Left cardiac atrium (tissue), 4 donors: ENCODE data around the gene PGLYRP3. TPM values are rescaled to one million over a fixed set of nuclear protein-coding genes. Genes with fewer than 3 reads are reported as not detected.

Experiments used
- ATAC-seq, 2 donors: fragments of 200-7000 bp; cut with Tn5 transposase; one replicate each; pipeline ENCODE4 v1.9.1; 2020; ENCODE audit warnings: mild to moderate bottlenecking in 2 of 2, moderate library complexity in 2 of 2
- DNase-seq: peaks from one replicate; pipeline ENCODE4 v3.0.0-alpha.2; 2020
- intact Hi-C, 2 donors: fragments of 100-400 bp; cut with DNase I; formaldehyde crosslinking; loops; one replicate each; pipeline versions ENCODE4 v1.14.1 to v1.15.1; 2022 to 2023
- long read RNA-seq: library from polyadenylated mRNA; unstranded; transcript quantifications from one replicate; pipeline ENCODE4 v2.0.0, GENCODE V29; 2021
- total RNA-seq, 2 donors: library from RNA; stranded (reverse); fragmentation: NEBNext Ultra II Directional; extraction: Animal tissue kit (Norgen Biotek cat#: 25700); gene quantifications; one replicate each; pipeline ENCODE4 v1.2.1, GENCODE V29; 2021
- donor health status: DM: no; HTN: yes; CAD: no.
- donor health status: DM: no; HTN: yes; CAD: no; lungs with severe emphysema.
- donor health status: DM: yes; HTN: yes; CAD: no.
- donor health status: Dilated cardiomyopathy.

PGLYRP3 gene
- not detected for total RNA-seq
- long read RNA-seq: 0 reads

GRCh38 chr1:153312570-153313186 is at the start of gene PGLYRP3:
PGLYRP3 (minus strand) TSS chr1:153312952; CDS start chr1:153310665, 2,287 bp downstream.
- DNase-seq (no peak), ATAC-seq (no peak)
- intact Hi-C loops: no loop called here

- intact Hi-C loops: no loop called here
- DNase-seq (no peak), ATAC-seq (no peak)
Measured at GRCh38 chr1:153362187-153362775, 49.5 kb upstream of the PGLYRP3 start.

GRCh38 chr1:153361480-153362109 is 48.8 kb upstream of the PGLYRP3 start:
- no peak for DNase-seq
- intact Hi-C loops: no loop called here
- ATAC-seq: no peak

GRCh38 chr1:153360592-153361479 is 48.1 kb upstream of the PGLYRP3 start:
- DNase-seq (no peak), ATAC-seq (no peak)
- intact Hi-C loops: no loop called here

- ATAC-seq (no peak), DNase-seq (no peak)
- intact Hi-C loops: no loop called here
Measured at GRCh38 chr1:153360190-153360589, 47.4 kb upstream of the PGLYRP3 start.

- no peak for DNase-seq
- intact Hi-C loops: no loop called here
Measured at GRCh38 chr1:153359241-153359640, 46.5 kb upstream of the PGLYRP3 start.

GRCh38 chr1:153358691-153358975 is 45.9 kb upstream of the PGLYRP3 start:
- no peak for ATAC-seq
- intact Hi-C loops: no loop called here

More at GRCh38 chr1:153359241-153359640, 46.5 kb upstream of the PGLYRP3 start:
- ATAC-seq: no peak

GRCh38 chr1:153357853-153358690 is 45.3 kb upstream of the PGLYRP3 start, which contains the start of gene S100A9:
S100A9 (plus strand) TSS chr1:153357854; CDS start chr1:153358284, 430 bp downstream.
- DNase-seq (no peak), ATAC-seq (no peak)
- intact Hi-C loops: no loop called here

More at GRCh38 chr1:153358691-153358975, 45.9 kb upstream of the PGLYRP3 start:
- DNase-seq: no peak

GRCh38 chr1:153357076-153357852 is 44.5 kb upstream of the PGLYRP3 start:
- ATAC-seq: peak in 1 of 2 donors; percentile 73
- peak; percentile 70 for DNase-seq
- intact Hi-C loops: no loop called here

- ATAC-seq: no peak
- intact Hi-C loops: no loop called here
- no peak for DNase-seq
Measured at GRCh38 chr1:153356392-153357075, 43.8 kb upstream of the PGLYRP3 start.

- intact Hi-C loops: no loop called here
- DNase-seq: peak; percentile 60
- peak in 1 of 2 donors; percentile 75 for ATAC-seq
Measured at GRCh38 chr1:153355445-153356071, 42.8 kb upstream of the PGLYRP3 start.

- intact Hi-C loops: loop anchor here (5.0 kb wide), 2 partner anchors 138 to 213 kb away; partner anchors contain the start of gene S100A2 (in 1 of the 2)
- ATAC-seq (no peak), DNase-seq (no peak)
Measured at GRCh38 chr1:153354515-153355193, 41.9 kb upstream of the PGLYRP3 start.

- intact Hi-C loops: loop anchor here (5.0 kb wide), 2 partner anchors 139 to 214 kb away; partner anchors contain the start of gene S100A2 (in 1 of the 2)
- ATAC-seq (peak in 1 of 2 donors; percentile 5), DNase-seq (no peak)
Measured at GRCh38 chr1:153353226-153353947, 40.6 kb upstream of the PGLYRP3 start.

- ATAC-seq: peak; percentile 75 to 82
- intact Hi-C loops: loop anchor here (1.0 to 5.0 kb wide), 3 partner anchors 140 to 215 kb away; partner anchors contain the start of gene S100A2 (in 1 of the 2)
- peak; percentile 72 for DNase-seq
Measured at GRCh38 chr1:153352523-153352922, 39.8 kb upstream of the PGLYRP3 start.

- ATAC-seq (no peak), DNase-seq (no peak)
- intact Hi-C loops: loop anchor here (5.0 kb wide), 2 partner anchors 142 to 217 kb away; partner anchors contain the start of gene S100A2 (in 1 of the 2)
Measured at GRCh38 chr1:153350321-153350957, 37.7 kb upstream of the PGLYRP3 start.
